Hematopoietic multipotent progenitor cell treated with erythropoietin and hydrocortisone succinate and interleukin-3 and kit ligand, for 8 days (in vitro differentiated cells): Measurements from ENCODE around the gene GADD45B.

Experiments
- DNase-seq: peaks from one replicate; pipeline ENCODE4 v3.0.0-alpha.2; 2015

The GADD45B gene, protein sequence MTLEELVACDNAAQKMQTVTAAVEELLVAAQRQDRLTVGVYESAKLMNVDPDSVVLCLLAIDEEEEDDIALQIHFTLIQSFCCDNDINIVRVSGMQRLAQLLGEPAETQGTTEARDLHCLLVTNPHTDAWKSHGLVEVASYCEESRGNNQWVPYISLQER

DNA sequence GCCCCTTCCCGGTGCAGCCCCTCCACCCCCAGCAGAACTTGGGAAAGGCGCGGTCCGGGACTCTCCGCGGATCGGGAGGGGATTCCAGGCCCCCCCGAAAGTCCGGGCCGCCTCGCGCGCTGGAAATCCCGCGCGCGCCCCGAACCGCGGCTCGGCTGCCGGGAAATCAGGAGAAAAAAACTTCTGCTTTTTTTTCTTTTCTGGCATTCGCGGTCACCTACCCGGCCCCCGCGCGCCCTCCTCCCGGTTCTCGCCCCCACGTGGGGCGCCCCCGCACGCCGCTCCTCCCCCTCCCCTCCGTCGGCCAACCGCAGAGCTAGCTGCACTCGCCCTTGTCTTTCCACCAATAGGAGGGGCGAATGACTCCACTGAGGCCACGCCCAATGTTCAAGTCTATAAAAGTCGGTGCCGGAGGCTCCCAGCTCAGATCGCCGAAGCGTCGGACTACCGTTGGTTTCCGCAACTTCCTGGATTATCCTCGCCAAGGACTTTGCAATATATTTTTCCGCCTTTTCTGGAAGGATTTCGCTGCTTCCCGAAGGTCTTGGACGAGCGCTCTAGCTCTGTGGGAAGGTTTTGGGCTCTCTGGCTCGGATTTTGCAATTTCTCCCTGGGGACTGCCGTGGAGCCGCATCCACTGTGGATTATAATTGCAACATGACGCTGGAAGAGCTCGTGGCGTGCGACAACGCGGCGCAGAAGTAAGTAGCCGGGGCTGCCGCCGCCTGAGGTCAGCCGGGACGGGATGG lies at the start of gene GADD45B:
Gene GADD45B (plus strand): TSS at position 426 of the 749 bp plus-strand sequence. CDS start 232 bp downstream, at position 658.
- DNase-seq: peak; percentile 94

DNA sequence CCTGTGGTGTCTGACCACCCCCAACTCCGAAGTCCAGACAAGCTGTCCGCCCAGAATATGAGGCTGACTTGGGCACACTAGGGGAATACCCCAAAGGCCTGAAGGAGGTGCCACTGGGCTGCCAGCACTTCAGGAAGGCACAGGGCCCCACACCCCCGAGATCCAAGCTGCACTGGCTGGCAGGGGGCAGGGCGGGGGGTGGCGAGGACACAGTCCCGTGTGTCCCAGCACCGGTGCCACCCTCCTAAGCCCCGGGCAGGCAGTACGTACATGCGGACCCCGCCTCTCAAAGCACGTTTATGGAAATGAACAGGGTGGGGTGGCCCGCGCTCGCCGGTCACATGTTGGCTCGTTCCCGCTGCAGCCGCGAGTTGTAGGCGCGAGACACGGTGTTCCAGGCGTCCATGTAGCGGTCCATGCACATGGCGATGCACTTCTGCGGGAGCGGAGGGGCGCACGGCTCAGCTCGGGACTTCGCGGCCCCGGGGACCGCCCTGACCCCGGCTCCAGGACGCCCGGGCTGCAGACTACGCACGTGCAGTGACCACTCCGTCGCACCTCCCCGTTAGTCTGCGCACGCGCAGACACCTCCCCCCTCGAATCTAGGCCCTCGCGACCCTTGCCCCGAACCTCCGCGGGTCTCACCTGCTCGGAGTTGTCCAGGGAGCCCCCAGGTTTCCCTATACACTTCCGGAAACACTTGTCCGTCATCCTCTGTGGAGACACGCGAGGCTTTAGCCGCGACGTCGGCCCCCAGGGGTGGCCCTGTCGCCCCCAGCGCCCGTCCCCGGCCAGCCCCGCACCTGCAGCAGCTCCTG lies 49.1 kb upstream of the GADD45B start:
- DNase-seq: peak; percentile 76

DNA sequence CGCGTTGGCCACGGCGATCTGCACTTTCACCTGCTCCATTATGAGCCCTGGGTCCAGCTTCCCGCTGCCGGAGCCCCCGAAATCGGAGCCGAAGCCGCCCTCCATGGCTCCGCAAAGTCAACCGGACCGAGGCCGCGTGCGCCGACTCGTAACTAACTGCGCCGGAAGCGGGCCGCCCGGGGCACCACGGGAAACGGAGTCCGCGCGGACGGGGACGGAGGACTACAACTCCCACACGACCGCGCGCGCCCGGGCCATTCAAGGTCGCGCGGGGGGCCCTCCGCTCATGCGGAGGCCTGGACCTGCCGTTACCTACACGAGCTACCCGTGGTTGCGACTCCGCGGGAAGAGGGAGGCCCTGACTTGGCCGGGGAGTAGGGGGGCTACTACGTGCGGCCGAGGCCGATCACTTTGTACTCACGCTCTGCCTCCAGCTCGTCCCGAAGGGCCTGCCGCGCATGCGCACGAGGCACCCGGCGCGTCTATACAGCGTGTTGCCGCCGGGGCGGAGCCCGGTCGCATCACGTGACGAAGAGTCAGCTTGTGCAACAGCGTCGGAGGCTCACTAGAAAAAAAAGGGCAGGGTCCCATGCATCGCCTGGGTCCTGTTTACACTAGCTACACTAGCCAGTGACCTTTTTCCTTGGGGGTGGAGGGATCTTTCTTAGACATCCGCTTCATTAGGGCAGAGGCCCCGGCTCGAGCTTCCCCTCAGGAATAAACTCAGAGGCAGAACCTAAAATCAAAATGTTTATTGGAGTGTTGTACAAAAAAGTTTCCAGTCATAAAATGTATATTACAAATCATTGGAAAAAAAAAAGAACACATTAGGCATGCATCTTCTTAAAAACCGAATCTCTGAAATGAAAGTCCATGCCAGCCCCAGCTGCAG lies 48.3 kb upstream of the GADD45B start, which contains the start of gene TIMM13:
Gene TIMM13 (minus strand): TSS at position 158 of the 892 bp plus-strand sequence. CDS start 53 bp downstream, at position 105.
- peak; percentile 96 for DNase-seq

DNA sequence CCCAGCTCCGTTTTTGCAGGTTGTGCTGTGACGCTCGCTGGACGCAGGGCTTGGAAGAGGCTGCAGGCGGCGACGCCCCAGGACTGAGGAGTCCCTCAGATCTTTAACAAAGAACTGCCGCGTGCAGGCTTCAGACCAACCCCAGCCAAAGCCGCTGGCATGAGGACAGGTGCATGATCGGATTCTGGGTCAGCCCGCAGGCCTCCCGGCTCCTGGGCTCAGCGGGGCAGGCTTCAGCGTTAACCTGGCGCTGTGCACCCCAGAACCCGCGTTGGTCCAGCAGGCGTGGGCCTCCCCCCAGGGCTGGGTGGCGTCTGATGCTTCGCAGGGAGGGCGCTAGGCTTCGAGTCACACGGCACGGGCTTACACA lies 47.6 kb upstream of the GADD45B start:
- no peak for DNase-seq

DNA sequence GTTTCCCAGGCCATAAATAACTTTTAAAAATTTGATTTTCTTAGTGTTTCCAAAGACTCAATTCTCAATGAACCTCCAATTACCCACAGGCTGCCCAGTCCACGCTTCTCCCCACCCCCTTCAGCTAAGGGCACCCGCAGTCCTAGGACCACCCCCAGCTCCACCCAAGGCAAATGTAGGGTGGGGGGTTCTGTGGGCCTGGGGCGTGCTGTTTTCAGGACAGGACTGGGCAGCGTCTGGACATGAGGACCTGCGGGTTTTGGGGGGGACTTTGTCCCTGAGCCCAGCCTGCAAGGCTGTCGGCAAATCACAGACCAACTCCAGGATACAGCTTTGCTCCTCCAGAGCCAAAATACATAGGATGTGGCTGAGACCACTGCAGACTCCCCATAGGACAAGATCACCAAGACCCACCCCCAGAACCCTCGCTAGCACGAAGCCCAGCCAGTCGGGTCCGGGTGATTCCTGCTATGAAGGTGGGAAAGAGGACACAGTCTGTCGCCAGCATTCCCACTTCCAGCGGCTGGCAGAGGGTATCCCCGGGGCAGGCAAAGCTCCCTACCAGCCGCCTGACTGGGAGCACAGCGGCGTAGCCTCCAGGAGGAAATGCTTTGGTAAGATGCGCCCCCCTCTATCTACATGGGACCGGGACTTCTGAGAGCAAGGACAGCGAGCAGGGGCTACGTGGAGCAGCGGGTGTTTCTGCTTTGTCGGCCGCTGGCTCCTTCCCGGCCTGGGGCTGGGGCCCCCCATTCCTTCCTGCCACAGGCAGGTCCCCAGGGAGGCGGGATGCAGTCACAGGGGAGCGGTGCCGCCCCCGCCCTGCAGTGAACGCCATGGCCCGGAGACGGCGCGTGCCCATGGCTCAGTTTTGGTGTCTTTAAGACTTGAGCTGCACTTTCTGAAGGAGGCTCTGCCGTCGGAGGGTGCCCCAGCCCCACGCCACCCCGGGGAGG lies 46.9 kb upstream of the GADD45B start:
- DNase-seq: no peak

DNA sequence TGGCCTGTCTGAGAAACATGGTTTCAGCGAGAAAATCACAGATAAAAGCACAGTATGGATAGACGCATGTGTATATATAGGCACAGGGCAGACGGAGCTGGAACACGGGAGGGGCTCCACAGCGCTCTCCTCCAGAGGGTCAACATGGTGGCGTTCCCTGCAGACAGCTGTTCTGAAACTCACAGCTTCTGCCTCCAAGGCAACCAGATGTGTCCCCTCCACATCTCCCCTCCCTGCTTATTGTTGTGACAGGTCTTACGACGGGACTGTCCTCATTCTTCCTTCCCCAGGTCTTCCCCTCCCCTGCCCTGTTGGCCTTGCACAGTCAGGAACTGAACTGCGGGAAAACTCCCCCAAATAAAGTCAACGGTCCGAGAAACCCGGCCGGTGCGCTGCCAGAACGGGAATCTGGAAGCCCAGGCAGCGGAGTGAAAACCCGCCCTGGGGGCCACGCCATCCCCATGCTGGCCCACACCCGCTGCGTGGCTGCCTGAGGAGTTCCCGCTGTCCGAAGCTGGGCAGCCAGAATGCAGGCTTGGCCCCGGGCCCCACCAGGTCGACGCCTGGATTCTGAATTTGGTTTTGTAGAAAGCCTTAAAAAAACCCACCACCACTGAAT lies 45.9 kb upstream of the GADD45B start:
- DNase-seq: no peak

DNA sequence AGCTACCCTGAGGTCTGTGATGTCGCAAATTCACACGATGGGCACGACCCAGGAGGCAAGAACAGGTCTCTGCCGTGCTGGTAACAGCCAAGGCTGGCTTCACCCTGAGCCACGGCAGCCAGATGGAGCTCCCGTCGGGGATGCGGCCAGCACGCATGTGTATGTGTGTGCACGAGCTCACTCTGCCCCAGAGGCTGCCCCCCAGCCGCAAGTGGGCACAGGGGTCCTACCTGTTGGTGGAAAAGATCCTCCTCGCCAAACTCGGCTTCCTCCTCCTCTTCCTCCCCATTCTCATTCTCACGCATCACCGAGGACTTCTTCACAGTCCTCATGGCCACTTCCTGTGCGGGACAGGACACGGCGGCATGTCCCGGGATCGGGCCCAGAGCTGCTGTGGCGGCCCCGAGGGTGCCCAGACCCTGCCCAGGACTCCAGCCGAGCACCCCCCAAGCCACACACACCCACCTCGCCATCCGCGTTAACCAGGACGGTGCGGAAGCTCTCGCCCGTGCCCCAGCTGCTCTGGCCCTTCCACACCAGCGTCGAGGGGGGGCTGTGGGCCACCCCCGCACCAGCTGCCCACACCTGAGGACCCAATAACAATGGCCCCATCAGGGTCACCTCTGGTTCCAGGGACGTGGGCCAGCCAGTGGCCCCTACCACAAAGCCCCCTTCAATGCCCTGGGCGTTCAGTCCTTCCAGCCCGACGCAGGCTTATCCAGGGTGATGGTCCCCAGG lies 44.4 kb upstream of the GADD45B start:
- no peak for DNase-seq

DNA sequence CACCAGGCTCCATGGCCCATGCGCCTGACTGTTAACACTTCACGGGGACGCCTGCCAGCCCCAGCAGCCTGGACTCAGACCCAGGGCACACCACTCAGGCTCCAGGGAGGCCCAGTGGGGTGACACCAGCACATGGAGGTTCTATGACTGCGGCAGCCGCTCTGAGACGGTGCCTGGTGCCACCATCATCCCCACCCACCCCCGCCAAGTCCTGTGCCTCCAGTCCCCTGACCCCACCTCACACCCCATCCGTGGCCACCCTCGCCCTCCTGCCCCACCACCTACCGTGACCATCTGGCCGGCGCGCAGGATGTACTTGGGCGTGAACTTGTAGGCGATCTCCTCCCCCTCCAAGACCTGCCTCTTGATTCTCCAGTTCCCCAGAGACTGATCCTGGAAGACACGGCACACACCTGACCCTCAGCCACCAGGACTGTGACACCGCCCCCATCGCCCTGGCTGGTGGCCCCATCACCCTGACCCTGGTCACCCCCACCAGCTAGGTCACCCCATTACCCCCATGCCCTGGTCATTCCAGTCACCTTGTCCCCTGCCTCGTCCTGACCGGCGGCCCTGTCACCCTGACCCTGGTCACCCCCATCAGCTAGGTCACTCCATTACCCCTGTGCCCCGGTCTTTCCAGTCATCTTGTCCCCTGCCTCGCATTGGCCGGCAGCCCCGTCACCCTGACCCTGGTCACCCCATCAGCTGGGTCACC lies 43.6 kb upstream of the GADD45B start:
- DNase-seq: no peak

DNA sequence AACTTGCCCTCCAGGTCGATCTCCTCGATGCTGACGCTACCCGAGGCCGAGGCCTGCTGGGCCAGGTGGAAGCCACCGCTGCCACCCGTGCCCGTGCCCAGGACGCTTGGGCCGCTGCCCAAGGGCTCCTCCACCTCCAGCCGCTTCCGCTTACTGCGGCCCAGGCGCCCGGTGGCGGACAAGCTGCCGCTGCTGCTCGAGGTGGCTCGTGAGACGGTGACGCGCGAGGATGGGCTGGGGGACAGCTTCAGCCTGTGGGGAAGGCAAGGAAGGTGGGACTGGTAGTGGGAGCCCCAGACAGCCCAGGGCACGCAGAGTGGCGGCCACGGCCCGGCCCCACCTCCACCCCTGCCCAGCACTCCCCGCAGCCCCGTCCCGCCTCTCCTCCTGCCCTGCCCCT lies 42.1 kb upstream of the GADD45B start:
- DNase-seq: no peak

DNA sequence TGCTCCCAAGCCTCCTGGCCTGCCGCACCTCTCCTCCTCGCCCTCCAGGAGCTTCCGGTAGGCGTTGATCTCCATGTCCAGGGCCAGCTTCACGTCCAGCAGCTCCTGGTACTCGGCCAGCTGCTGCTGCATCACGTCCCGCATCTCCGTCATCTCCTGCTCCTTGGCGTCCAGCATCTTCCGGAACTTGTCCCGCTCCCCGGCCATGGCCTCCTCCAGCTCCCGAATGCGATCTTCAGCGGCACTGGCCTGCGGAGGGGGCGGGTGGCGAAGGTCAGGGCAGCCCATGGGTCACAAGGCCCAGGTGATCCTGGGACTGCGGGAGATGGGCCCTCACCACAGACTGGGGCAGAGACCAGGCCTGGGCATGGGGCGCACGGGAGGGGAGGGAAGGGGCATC lies 41.7 kb upstream of the GADD45B start:
- no peak for DNase-seq

DNA sequence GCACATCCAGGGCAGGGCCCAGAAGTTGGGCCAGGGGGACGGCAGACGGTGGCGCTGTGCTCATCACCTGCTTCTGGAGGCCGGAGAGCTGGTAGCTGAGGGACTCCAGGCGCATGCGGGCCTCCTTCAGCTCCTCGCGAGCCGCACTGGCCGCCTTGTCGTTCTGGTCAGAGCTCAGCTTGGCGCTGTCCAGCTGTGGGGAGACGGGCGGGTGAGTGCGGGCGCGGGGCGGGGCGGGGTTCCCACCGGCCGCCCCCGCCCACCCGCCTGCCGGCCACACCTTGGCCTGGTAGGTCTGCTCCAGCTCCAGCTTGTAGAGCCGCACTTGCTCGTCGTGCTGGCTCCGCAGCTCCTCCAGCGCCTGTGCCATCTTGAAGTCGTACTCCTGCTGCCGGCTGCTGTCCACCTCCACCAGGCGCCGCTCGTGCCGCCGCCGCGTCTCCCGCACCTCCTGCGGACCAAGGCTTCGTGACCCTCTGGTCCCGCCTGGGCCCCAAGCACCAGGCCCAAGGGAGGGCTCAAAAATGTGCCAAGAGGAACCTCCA lies 41.1 kb upstream of the GADD45B start:
- DNase-seq: no peak

DNA sequence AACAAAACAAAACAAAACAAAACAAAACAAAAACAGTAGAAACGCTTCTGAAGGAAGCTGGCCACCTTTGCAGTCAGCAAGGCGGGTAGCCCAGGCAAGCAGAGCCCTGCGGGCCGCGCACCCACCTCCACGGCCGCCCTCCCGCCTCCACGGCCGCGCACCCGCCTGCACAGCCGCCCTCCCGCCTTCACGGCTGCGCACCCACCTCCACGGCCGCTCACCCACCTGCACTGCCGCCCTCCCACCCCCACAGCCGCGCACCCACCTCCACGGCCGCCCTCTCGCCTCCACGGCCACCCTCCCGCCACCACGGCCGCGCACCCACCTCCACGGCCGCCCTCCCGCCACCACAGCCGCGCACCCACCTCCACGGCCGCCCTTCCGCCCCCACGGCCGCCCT lies 39.5 kb upstream of the GADD45B start:
- no peak for DNase-seq

DNA sequence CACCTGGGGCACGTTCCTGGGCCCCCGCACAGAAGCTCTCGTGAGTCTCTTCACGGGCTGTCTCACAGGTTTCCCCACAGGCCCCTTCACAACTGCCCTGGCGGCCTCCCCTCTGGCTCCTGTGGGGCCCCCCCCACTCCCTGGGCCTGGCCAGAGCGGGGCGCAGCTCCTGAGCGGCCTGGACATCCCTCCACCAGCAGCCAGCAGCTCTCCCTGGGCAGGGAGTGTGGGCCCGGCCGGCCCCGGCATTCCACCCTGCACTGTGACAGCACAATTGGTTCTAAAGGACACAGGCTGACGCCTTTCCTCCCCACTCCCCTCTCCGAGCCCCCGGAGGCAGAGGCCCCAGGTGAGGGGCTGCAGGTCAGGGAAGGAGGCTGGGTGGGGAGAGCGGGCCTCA lies 39.0 kb upstream of the GADD45B start:
- DNase-seq: no peak

DNA sequence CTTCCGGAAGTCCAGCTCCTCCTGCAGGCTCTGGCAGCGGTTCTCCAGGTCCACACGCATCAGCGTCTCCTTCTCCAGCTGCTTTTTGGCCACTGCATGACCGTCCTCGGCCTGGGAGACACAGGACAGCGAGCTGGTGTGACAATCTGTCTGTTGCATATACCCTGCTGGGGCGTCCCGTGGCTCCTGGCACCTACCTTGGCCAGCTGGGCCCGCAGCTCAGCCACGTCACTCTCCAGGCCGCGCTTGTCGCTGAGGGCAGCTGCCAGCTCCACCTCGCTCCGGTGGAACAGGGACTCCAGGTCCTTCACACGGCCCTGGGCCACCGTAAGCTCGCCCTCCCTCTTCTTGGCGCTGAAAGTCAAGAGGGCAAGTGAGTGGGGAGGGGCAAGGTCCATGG lies 37.7 kb upstream of the GADD45B start:
- no peak for DNase-seq

DNA sequence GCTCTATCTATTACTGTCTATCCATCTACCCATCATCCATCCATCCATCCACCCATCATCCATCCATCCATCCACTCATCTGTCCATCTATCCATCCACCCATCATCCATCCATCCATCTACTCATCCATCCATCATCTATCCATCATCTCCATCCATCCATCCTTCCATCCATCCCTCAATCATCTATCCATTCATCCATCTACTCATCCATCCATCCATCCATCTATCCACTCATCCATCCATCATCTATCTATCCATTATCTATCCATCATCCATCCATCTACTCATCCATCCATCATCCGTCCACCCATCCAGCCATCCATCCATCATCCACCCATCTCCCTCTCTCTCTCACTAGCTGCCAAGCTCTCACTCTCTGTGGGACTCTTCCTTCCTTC lies 35.4 kb upstream of the GADD45B start:
- DNase-seq: no peak

DNA sequence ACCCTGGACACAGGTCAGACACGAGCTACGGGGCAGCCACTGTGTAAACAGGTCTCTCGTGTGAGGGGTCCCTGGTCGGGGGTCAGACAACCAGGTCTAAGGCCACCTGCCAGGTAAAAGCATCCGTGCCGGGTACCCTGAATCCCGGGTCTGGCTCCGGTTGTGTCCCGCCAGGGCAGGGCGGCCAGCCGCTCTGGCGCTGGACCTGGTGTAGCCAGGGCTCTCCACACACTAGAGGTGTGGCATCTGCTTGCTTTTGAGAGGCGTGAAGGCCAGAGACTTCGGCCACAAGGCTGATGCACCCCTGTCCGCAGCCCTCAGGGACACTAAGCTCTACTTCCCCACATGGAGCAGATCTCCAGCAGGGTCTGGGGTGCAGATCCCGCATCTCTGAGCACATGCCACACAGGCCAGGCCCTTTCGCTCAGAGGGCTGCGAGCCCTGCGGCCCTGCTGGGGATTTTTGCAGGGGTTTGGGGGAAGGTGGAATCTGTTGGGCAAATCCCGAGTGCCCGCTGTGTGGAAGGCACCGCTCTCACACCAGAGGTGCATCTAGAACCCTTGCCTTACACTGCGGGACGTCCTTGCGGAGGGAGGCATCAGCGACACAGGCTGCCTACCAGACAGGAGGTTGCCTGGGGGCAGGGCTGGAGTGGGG lies 34.7 kb upstream of the GADD45B start:
- no peak for DNase-seq

DNA sequence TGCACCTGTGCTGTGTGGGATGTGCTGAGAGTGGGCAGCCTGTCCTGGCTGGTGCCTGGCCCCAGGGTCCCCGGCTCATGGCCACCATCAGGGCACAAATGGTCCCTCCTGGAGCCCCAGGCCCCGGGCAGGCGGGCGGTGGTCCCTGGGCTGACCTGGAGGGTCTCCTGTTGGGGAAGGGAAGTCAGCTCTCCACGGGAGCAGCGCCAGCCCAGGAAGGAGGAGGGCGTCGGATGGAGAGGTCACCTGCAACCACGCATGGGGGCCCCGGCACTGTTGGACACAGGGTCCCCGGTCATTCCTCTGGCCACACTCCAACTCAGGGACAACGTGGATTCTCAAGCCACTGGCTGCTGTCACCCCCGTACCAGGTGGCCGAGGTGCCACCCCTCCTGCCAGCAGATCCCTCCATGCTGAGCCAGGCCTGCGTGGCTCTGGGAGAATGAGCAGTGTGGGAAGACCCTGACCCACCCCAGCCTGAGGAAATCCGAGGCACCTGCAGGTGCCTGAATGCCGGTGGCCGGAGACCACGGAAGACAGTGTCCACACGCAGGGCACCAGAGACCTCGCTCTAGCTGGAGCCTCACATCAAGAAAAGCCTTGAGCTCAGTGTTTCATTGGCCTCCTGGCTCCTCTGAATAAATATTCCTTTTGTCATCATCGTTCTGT lies 32.7 kb upstream of the GADD45B start:
- no peak for DNase-seq

DNA sequence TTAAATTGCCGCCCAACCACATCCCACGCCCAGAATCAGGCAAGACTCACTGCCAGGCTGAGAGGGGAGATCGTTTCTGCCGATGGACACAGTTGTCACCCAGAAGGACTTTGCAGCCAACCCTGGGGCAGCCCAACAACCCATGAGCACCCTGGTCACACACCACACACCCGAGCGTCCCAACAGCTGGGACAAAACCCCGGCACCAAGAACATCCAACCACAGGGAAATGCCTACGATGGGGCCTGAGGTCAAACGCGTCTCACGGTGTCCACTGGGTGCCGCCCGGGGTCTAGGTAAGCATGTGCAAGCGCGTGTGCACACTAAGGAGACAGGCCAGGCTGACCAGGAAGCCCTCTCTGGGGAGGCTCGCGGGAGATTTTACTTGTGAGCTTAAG lies 32.1 kb upstream of the GADD45B start:
- no peak for DNase-seq
